ENCODE data around the gene HOMER3.

- TF ChIP-seq EZH2 (IDR thresholded peaks at IDR 0.05; ENCODE audit: borderline replicate concordance, low read depth, low read length, severe bottlenecking) (no peak), CTCF (IDR thresholded peaks at IDR 0.05; ENCODE audit: extremely low read depth in 1 of 2, insufficient read depth in 1 of 2, low read depth in 1 of 2, low read length in 2 of 2) (no peak), POLR2A (IDR thresholded peaks at IDR 0.05; ENCODE audit: low read depth, low read length) (no peak), JUN (IDR thresholded peaks at IDR 0.05; ENCODE audit: borderline replicate concordance, insufficient read depth, insufficient read length, low read depth) (no peak)
Measured at GRCh38 chr19:18883526-18884304, 57.3 kb downstream of the HOMER3 start.

Measured in endothelial cell of umbilical vein (primary cell).